Measurements from ENCODE around the gene UBAP2.

UBAP2 gene

GRCh38 chr9:34010979-34011378 lies 37.7 kb downstream of the UBAP2 start:
- DNase-seq (ENCODE audit: low read depth) = no peak
- H3K4me3 ChIP-seq (ENCODE audit: low read length) = no peak overlapping the region
- peak; percentile 45 for TF ChIP-seq CTCF (conservative IDR thresholded peaks at IDR 0.05; ENCODE audit: low read length)

- TF ChIP-seq CTCF (conservative IDR thresholded peaks at IDR 0.05; ENCODE audit: low read length) = no peak
- DNase-seq (ENCODE audit: low read depth) = no peak
- H3K4me3 ChIP-seq (ENCODE audit: low read length) = no peak overlapping the region
These were observed 46.7 kb downstream of the UBAP2 start for GRCh38 chr9:34001951-34002350.

GRCh38 chr9:34001298-34001697 lies 47.4 kb downstream of the UBAP2 start:
- no peak for TF ChIP-seq CTCF (conservative IDR thresholded peaks at IDR 0.05; ENCODE audit: low read length)
- DNase-seq (ENCODE audit: low read depth) = no peak

GRCh38 chr9:33995449-33995848 lies 53.2 kb downstream of the UBAP2 start:
- TF ChIP-seq CTCF (conservative IDR thresholded peaks at IDR 0.05; ENCODE audit: low read length) = no peak
- DNase-seq (ENCODE audit: low read depth) = no peak
- no peak overlapping the region for H3K4me3 ChIP-seq (ENCODE audit: low read length)

More at GRCh38 chr9:34001298-34001697, 47.4 kb downstream of the UBAP2 start:
- H3K4me3 ChIP-seq (ENCODE audit: low read length) = no peak overlapping the region

GRCh38 chr9:33993104-33993503 lies 55.6 kb downstream of the UBAP2 start:
- no peak for TF ChIP-seq CTCF (conservative IDR thresholded peaks at IDR 0.05; ENCODE audit: low read length)
- no peak overlapping the region for H3K4me3 ChIP-seq (ENCODE audit: low read length)
- DNase-seq (ENCODE audit: low read depth) = no peak

- TF ChIP-seq CTCF (conservative IDR thresholded peaks at IDR 0.05; ENCODE audit: low read length) = no peak
- no peak overlapping the region for H3K4me3 ChIP-seq (ENCODE audit: low read length)
- DNase-seq (ENCODE audit: low read depth) = no peak
These were observed 56.1 kb downstream of the UBAP2 start for GRCh38 chr9:33992632-33993031.

DNA sequence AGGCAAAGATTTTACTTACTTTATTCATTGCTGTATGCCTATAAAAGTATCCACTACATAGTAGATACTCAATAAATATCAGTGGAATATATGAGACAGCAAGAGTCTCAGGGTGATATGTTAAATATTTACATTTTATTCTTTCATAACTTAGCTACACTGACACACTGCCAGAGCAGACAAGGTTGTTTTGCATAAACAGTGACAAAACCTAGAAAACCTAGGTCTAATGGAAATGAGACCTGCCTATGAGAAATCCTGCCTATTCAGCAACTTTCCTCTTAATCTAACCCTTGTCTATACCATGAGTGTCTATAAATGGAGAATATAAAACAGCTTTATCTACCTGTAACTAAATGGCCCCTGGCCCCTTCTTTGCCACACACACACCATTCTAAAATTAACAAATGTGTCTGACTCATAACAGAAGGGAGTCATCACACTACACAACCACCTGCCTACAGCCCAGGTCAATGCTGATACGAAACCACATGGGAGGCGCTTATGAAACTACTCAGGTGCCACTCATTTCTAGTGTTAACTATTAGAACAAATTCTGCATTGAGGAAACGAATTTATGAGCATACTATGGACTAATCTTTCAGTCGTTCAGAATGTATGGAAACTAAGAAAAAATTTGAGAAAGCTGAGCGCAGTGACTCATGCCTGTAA lies 60.3 kb downstream of the UBAP2 start:
- DNase-seq (ENCODE audit: low read depth) = no peak
- TF ChIP-seq CTCF (conservative IDR thresholded peaks at IDR 0.05; ENCODE audit: low read length) = no peak
- H3K4me3 ChIP-seq (ENCODE audit: low read length) = no peak overlapping the region
